Spleen (tissue), 11 donors: Measurements from ENCODE around the gene SDK1. TPM values are rescaled to one million over a fixed set of nuclear protein-coding genes. Genes with fewer than 3 reads are reported as not detected.

Source experiments
- DNase-seq: peaks from one replicate; pipeline ENCODE4 v3.0.0-alpha.2; 2020
- H3K27ac ChIP-seq, 8 donors: fragments of 200-600 bp; sonication (generic) in 7 of 8; 1 replicate in 4 of 8; 2 replicates in 4 of 8; pipeline versions ENCODE4 v1.5.0 to v1.8.0; 2016 to 2021; ENCODE audit warnings: inconsistent platforms in 4 of 8, mild to moderate bottlenecking in 4 of 8, moderate library complexity in 1 of 8
- H3K27me3 ChIP-seq, 7 donors: fragments of 200-600 bp; sonication (generic) in 6 of 7; replicated peaks in 1 of 7; 1 replicate in 4 of 7; 2 replicates in 3 of 7; pipeline versions ENCODE4 v1.5.0 to v1.8.0; 2016 to 2021; ENCODE audit warnings: inconsistent platforms in 3 of 7, mild to moderate bottlenecking in 1 of 7
- H3K36me3 ChIP-seq, 6 donors: fragments of 200-600 bp; sonication (generic) in 5 of 6; 1 replicate in 4 of 6; 2 replicates in 2 of 6; pipeline versions ENCODE4 v1.5.0 to v1.8.0; 2016 to 2021; ENCODE audit warnings: inconsistent platforms in 2 of 6
- H3K4me1 ChIP-seq, 6 donors: fragments of 200-600 bp; sonication (generic) in 5 of 6; 1 replicate in 3 of 6; 2 replicates in 3 of 6; pipeline versions ENCODE4 v1.5.0 to v1.8.0; 2016 to 2021; ENCODE audit warnings: inconsistent platforms in 3 of 6
- H3K4me3 ChIP-seq, 8 donors: fragments of 200-600 bp; sonication (generic) in 7 of 8; 1 replicate in 4 of 8; 2 replicates in 4 of 8; pipeline versions ENCODE4 v1.5.0 to v1.8.0; 2016 to 2021; ENCODE audit warnings: inconsistent platforms in 4 of 8, mild to moderate bottlenecking in 4 of 8, moderate library complexity in 2 of 8
- H3K9me3 ChIP-seq, 8 donors: fragments of 200-600 bp; sonication (generic) in 7 of 8; 1 replicate in 4 of 8; 2 replicates in 4 of 8; pipeline versions ENCODE4 v1.5.0 to v1.8.0; 2016 to 2021; ENCODE audit warnings: inconsistent platforms in 4 of 8
- CTCF ChIP-seq, 11 experiments: fragments of 200-600 bp in 7 of 11; fragments of 450-650 bp in 4 of 11; sonication (generic) in 4 of 11; IDR thresholded peaks in 8 of 11; conservative IDR thresholded peaks in 3 of 11; 1 replicate in 7 of 11; 2 replicates in 4 of 11; pipeline versions ENCODE4 v1.4.0 to v1.8.0; 2016 to 2021; ENCODE audit warnings: antibody characterized with exemption in 11 of 11, inconsistent platforms in 4 of 11, mild to moderate bottlenecking in 1 of 11
- POLR2A ChIP-seq, 3 donors: fragments of 450-650 bp; IDR thresholded peaks; one replicate each; pipeline ENCODE4 v1.5.1; 2017; ENCODE audit warnings: antibody characterized with exemption in 3 of 3, mild to moderate bottlenecking in 1 of 3
- POLR2AphosphoS5 ChIP-seq, 3 donors: sonication (generic); formaldehyde crosslinking; IDR thresholded peaks; one replicate each; pipeline ENCODE4 v1.5.1; 2017; ENCODE audit warnings: antibody characterized with exemption in 3 of 3
- WGBS, 5 donors: extraction: QIAGEN DNeasy Blood & Tissue Kit in 3 of 5; methylation state at CpG; one replicate each; pipeline versions ENCODE4 v1.1.5 to v1.1.7; 2013 to 2018; 5-methylcytosine and 5-hydroxymethylcytosine counted together
- intact Hi-C: fragments of 100-400 bp; cut with DNase I; formaldehyde crosslinking; loops from one replicate; pipeline ENCODE4 v1.15.0; 2023; ENCODE audit warnings: low total_unique reads
- polyA plus RNA-seq, 3 donors: library from polyadenylated mRNA; stranded (reverse); fragments of 200-250 nt; gene quantifications; one replicate each; pipeline ENCODE4 v1.2.1, GENCODE V29; 2013
- total RNA-seq, 7 donors: library from RNA; depleted of rRNA in 3 of 7; stranded (reverse); fragments of >200 nt in 3 of 7; fragmentation: NEBNext Ultra II Directional in 4 of 7; extraction: Animal tissue kit (Norgen Biotek cat#: 25700) in 4 of 7; gene quantifications; one replicate each; pipeline versions ENCODE4 v1.1.0 to v1.2.1, GENCODE V29; 2016 to 2021
- donor health status: healthy with polysubstance abuse.
- donor health status: DM: no; HTN: no; CAD: no; lungs with moderate emphysema.
- donor health status: DM: no; HTN: no; CAD: no.
- donor health status: Bipolar disorder and iron deficiency.
- donor health status: healthy.
- donor health status: DM: no; HTN: no; CAD: no.
- donor health status: DM: yes; HTN: yes; CAD: no.

Gene SDK1
- total and polyA plus RNA-seq, 10 donors = 3.2 to 54.1 (median 35.1) TPM

GRCh38 chr7:4151524-4151923, 850.5 kb downstream of the SDK1 start:
- H3K4me1 ChIP-seq = no peaks in the 10 kb centered on the region
- 85 to 90% (median 89%) methylated on average over 10 of the region's 10 CpGs for WGBS, 5 donors
- intact Hi-C loops = no loop called here
- no peaks in the 10 kb centered on the region for H3K9me3 ChIP-seq
- TF ChIP-seq POLR2A (IDR thresholded peaks at IDR 0.05) (no peak), POLR2AphosphoS5 (IDR thresholded peaks at IDR 0.05) (no peak), CTCF (IDR thresholded peaks at IDR 0.05 in 8 of 11, conservative IDR thresholded peaks at IDR 0.05 in 3 of 11) (no peak)
- H3K36me3 ChIP-seq = peaks cover 0 to 28% (median 2%) of the 10 kb centered on the region in 6 donors
- no peak overlapping the region for H3K4me3 ChIP-seq
- DNase-seq = no peak
- no peaks in the 10 kb centered on the region for H3K27me3 ChIP-seq
- no peak overlapping the region for H3K27ac ChIP-seq

GRCh38 chr7:4151926-4152549, 851.0 kb downstream of the SDK1 start:
- Histone ChIP-seq H3K9me3 (no peaks in the 10 kb centered on the region), H3K27ac (no peak overlapping the region), H3K36me3 (peaks cover 0 to 23% (median 2%) of the 10 kb centered on the region in 6 donors), H3K4me1 (no peaks in the 10 kb centered on the region), H3K4me3 (no peak overlapping the region), H3K27me3 (no peaks in the 10 kb centered on the region)
- 74 to 91% (median 80%) methylated on average over 13 of the region's 13 CpGs for WGBS, 5 donors
- DNase-seq = no peak
- intact Hi-C loops = no loop called here
- TF ChIP-seq CTCF (IDR thresholded peaks at IDR 0.05 in 8 of 11, conservative IDR thresholded peaks at IDR 0.05 in 3 of 11) = no peak
- TF ChIP-seq POLR2A (IDR thresholded peaks at IDR 0.05) = no peak
- no peak for TF ChIP-seq POLR2AphosphoS5 (IDR thresholded peaks at IDR 0.05)

GRCh38 chr7:4154882-4155535, 854.0 kb downstream of the SDK1 start:
- no peaks in the 10 kb centered on the region for H3K36me3 ChIP-seq
- TF ChIP-seq CTCF (IDR thresholded peaks at IDR 0.05 in 8 of 11, conservative IDR thresholded peaks at IDR 0.05 in 3 of 11) (no peak), POLR2A (IDR thresholded peaks at IDR 0.05) (no peak), POLR2AphosphoS5 (IDR thresholded peaks at IDR 0.05) (no peak)
- 80 to 88% (median 83%) methylated on average over 12 of the region's 12 CpGs for WGBS, 5 donors
- H3K9me3 ChIP-seq = no peaks in the 10 kb centered on the region
- intact Hi-C loops = no loop called here
- no peak for DNase-seq
- no peak overlapping the region for H3K27ac ChIP-seq
- no peaks in the 10 kb centered on the region for H3K4me1 ChIP-seq
- H3K27me3 ChIP-seq = no peaks in the 10 kb centered on the region
- no peak overlapping the region for H3K4me3 ChIP-seq

- no peak for TF ChIP-seq POLR2A (IDR thresholded peaks at IDR 0.05)
- no peak for TF ChIP-seq CTCF (IDR thresholded peaks at IDR 0.05 in 8 of 11, conservative IDR thresholded peaks at IDR 0.05 in 3 of 11)
- no peak for TF ChIP-seq POLR2AphosphoS5 (IDR thresholded peaks at IDR 0.05)
- Histone ChIP-seq H3K27me3 (no peaks in the 10 kb centered on the region), H3K4me1 (no peaks in the 10 kb centered on the region), H3K4me3 (no peak overlapping the region), H3K27ac (no peak overlapping the region), H3K36me3 (no peaks in the 10 kb centered on the region), H3K9me3 (no peaks in the 10 kb centered on the region)
- intact Hi-C loops = no loop called here
- DNase-seq = no peak
- 82 to 85% (median 82%) methylated on average over 5 of the region's 5 CpGs for WGBS, 5 donors
Measured at GRCh38 chr7:4156190-4156589, 855.1 kb downstream of the SDK1 start.
